Tibial nerve (tissue), 4 donors: ENCODE results near the gene CORO2B. TPM values are rescaled to one million over a fixed set of nuclear protein-coding genes. Genes with fewer than 3 reads are reported as not detected.

Experiments
- DNase-seq, 2 donors: peaks; one replicate each; pipeline ENCODE4 v3.0.0-alpha.2; 2019; ENCODE audit warnings: low spot score in 2 of 2
- H3K27ac ChIP-seq, 4 donors: fragments of 200-600 bp; sonication (generic) in 3 of 4; one replicate each; pipeline ENCODE4 v1.5.1; 2017 to 2019; ENCODE audit warnings: mild to moderate bottlenecking in 1 of 4
- H3K27me3 ChIP-seq, 2 donors: fragments of 200-600 bp; sonication (generic) in 1 of 2; one replicate each; pipeline versions ENCODE4 v1.5.1 to v1.6.0; 2017 to 2019
- H3K36me3 ChIP-seq, 3 donors: fragments of 200-600 bp; sonication (generic); one replicate each; pipeline ENCODE4 v1.5.1; 2018 to 2019
- H3K4me1 ChIP-seq, 4 donors: fragments of 200-600 bp; sonication (generic) in 3 of 4; one replicate each; pipeline ENCODE4 v1.5.1; 2017 to 2019
- H3K4me3 ChIP-seq, 4 donors: fragments of 200-600 bp; sonication (generic) in 3 of 4; one replicate each; pipeline ENCODE4 v1.5.1; 2017 to 2019; ENCODE audit warnings: mild to moderate bottlenecking in 1 of 4, moderate library complexity in 1 of 4
- H3K9me3 ChIP-seq, 4 donors: fragments of 200-600 bp; sonication (generic) in 3 of 4; one replicate each; pipeline ENCODE4 v1.5.1; 2017 to 2019
- EP300 ChIP-seq, 2 donors: sonication (generic); formaldehyde crosslinking; IDR thresholded peaks; one replicate each; pipeline ENCODE4 v1.6.1; 2017; ENCODE audit warnings: antibody characterized with exemption in 2 of 2, mild to moderate bottlenecking in 1 of 2
- POLR2A ChIP-seq, 2 donors: fragments of 450-650 bp; IDR thresholded peaks; one replicate each; pipeline ENCODE4 v1.6.1; 2017; ENCODE audit warnings: antibody characterized with exemption in 2 of 2, mild to moderate bottlenecking in 2 of 2, moderate library complexity in 2 of 2
- WGBS, 2 donors: methylation state at CpG; one replicate each; pipeline ENCODE4 v1.1.5; 2018; 5-methylcytosine and 5-hydroxymethylcytosine counted together
- total RNA-seq, 4 donors: library from RNA; depleted of rRNA; stranded (reverse); fragments of >200 nt; gene quantifications; one replicate each; pipeline ENCODE4 v1.1.0, GENCODE V29; 2016
- TF ChIP-seq, protein P1 (sequence below), 5 experiments: fragments of 200-600 bp in 3 of 5; fragments of 450-650 bp in 2 of 5; sonication (generic) in 3 of 5; IDR thresholded peaks; one replicate each; pipeline ENCODE4 v1.5.1; 2016 to 2019; ENCODE audit warnings: antibody characterized with exemption in 5 of 5, mild to moderate bottlenecking in 3 of 5, moderate library complexity in 2 of 5

The CORO2B gene
- total RNA-seq, 4 donors from 2014 or later: 6.3 to 12.6 (median 9.6) TPM

DNA sequence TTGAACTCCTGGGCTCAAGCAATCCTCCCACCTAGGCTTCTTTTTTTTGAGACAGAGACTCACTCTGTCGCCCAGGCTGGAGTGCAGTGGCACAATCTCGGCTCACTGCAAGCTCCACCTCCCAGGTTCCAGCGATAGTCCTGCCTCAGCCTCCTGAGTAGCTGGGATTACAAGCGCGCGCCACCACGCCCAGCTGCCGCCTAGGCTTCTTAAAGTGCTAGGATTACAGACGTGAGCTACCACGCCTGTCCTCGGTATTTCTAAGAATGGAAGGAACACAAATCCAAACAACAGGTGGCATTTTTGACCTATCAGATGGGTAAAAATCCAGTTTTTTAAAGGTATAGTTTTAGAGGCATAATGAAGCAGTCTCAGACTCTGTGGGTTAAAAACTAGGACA is 128.1 kb downstream of the CORO2B start:
- Histone ChIP-seq H3K27ac (no peak overlapping the region), H3K4me1 (peaks cover 0 to 11% (median 0%) of the 10 kb centered on the region in 4 donors), H3K27me3 (no peaks in the 10 kb centered on the region), H3K9me3 (no peaks in the 10 kb centered on the region), H3K4me3 (no peak overlapping the region), H3K36me3 (peaks cover 0 to 16% (median 0%) of the 10 kb centered on the region in 3 donors)
- DNase-seq: no peak
- TF ChIP-seq, protein P1, sequence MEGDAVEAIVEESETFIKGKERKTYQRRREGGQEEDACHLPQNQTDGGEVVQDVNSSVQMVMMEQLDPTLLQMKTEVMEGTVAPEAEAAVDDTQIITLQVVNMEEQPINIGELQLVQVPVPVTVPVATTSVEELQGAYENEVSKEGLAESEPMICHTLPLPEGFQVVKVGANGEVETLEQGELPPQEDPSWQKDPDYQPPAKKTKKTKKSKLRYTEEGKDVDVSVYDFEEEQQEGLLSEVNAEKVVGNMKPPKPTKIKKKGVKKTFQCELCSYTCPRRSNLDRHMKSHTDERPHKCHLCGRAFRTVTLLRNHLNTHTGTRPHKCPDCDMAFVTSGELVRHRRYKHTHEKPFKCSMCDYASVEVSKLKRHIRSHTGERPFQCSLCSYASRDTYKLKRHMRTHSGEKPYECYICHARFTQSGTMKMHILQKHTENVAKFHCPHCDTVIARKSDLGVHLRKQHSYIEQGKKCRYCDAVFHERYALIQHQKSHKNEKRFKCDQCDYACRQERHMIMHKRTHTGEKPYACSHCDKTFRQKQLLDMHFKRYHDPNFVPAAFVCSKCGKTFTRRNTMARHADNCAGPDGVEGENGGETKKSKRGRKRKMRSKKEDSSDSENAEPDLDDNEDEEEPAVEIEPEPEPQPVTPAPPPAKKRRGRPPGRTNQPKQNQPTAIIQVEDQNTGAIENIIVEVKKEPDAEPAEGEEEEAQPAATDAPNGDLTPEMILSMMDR (IDR thresholded peaks at IDR 0.05): no peak
- 90 to 92% methylated on average over 11 of the region's 11 CpGs for WGBS, 2 donors

DNA sequence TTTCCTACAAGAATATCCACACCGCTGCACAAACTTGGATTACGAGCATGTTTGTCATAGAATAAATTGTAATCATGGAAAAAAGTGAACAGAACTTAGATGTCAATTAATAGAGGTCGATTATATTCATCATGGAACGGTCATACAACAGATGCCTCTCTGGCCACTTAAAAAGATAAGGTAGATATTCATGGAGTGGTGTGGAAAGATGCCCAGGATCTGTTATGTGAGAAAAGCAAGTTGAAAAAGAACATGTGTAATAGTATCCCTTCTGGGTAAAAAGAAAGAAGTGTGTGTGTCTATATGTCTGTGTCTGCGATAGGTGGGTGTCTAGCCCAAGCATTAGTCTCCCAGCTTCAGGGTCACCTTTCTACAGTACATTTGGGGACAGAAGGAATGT is 128.6 kb downstream of the CORO2B start:
- Histone ChIP-seq H3K36me3 (peaks cover 0 to 20% (median 0%) of the 10 kb centered on the region in 3 donors), H3K27me3 (no peaks in the 10 kb centered on the region), H3K27ac (no peak overlapping the region), H3K4me1 (peaks cover 0 to 11% (median 0%) of the 10 kb centered on the region in 4 donors), H3K4me3 (no peak overlapping the region), H3K9me3 (no peaks in the 10 kb centered on the region)
- TF ChIP-seq, protein P1 (IDR thresholded peaks at IDR 0.05): no peak
- TF ChIP-seq EP300 (IDR thresholded peaks at IDR 0.05) (no peak), POLR2A (IDR thresholded peaks at IDR 0.05) (no peak)
- WGBS, 2 donors: 72 to 74% methylated on average over 5 of the region's 5 CpGs
- DNase-seq: no peak

DNA sequence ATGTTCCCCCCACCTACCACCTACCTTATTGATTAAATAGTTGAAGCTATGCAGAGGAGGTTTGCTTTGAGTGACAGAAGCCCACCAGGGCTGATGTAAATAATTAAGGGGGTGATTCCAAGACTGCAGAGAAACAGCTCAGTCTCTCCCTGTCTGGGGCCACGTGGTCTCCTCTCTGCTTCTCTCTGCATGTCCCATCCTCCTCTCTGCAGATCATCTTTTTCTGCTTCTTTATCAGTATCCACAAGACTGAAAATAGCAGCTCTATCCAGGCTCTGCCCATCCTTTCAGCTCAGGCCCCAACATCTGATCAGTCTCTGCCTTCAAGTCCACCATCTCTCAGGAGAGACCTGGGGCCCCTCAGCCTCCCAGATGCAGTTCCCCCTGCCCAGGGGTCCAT is 131.1 kb downstream of the CORO2B start:
- Histone ChIP-seq H3K4me3 (no peak overlapping the region), H3K4me1 (peaks cover 0 to 2% (median 0%) of the 10 kb centered on the region in 4 donors), H3K36me3 (peaks cover 0 to 44% (median 0%) of the 10 kb centered on the region in 3 donors), H3K27me3 (no peaks in the 10 kb centered on the region), H3K27ac (no peak overlapping the region), H3K9me3 (no peaks in the 10 kb centered on the region)
- no peak for TF ChIP-seq EP300 (IDR thresholded peaks at IDR 0.05)
- TF ChIP-seq, protein P1 (IDR thresholded peaks at IDR 0.05): no peak
- no peak for TF ChIP-seq POLR2A (IDR thresholded peaks at IDR 0.05)
- no peak for DNase-seq
- WGBS, 2 donors: 70 to 79% methylated on average over 1 of the region's 1 CpG

DNA sequence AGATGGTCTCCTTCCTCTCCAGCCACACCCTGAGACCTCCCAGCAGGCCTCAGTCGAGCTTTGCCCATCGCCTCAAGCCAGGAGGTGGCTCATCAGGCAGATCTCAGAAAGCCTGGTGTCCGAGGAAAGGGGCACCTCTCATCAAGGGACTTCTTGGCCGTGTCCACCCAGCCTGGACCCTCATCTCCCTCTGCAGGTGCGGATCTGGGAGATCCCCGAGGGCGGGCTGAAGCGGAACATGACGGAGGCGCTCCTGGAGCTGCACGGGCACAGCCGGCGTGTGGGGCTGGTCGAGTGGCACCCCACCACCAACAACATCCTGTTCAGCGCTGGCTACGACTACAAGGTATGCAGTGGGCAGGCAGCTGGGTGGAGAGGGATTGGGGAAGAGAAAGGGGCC is 131.7 kb downstream of the CORO2B start:
- TF ChIP-seq POLR2A (IDR thresholded peaks at IDR 0.05): no peak
- TF ChIP-seq, protein P1 (IDR thresholded peaks at IDR 0.05): no peak
- TF ChIP-seq EP300 (IDR thresholded peaks at IDR 0.05): no peak
- WGBS, 2 donors: 86 to 88% methylated on average over 16 of the region's 16 CpGs
- H3K27me3 ChIP-seq: no peaks in the 10 kb centered on the region
- H3K4me1 ChIP-seq: no peaks in the 10 kb centered on the region
- H3K36me3 ChIP-seq: peaks cover 0 to 51% (median 0%) of the 10 kb centered on the region in 3 donors
- DNase-seq: no peak
- no peak overlapping the region for H3K4me3 ChIP-seq
- no peaks in the 10 kb centered on the region for H3K9me3 ChIP-seq
- H3K27ac ChIP-seq: no peak overlapping the region

DNA sequence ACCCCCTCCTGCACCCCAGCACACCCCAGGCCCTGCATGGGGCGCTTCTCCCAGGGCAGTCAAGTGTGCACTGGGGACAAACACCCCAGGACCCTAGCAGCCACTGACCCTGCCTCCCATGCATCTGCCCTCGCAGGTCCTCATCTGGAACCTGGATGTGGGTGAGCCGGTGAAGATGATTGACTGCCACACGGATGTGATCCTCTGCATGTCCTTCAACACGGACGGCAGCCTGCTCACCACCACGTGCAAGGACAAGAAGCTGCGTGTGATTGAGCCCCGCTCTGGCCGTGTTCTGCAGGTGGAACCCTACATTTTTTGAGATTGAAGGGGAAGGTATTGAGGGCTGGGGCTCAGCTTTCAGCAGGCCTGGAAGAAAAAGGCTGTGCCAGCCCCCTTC is 132.6 kb downstream of the CORO2B start:
- TF ChIP-seq, protein P1 (IDR thresholded peaks at IDR 0.05): no peak
- TF ChIP-seq POLR2A (IDR thresholded peaks at IDR 0.05): no peak
- TF ChIP-seq EP300 (IDR thresholded peaks at IDR 0.05): no peak
- H3K36me3 ChIP-seq: peaks cover 0 to 59% (median 0%) of the 10 kb centered on the region in 3 donors
- 92 to 95% methylated on average over 10 of the region's 10 CpGs for WGBS, 2 donors

More for the DNA sequence above, 132.6 kb downstream of the CORO2B start:
- Histone ChIP-seq H3K9me3 (no peaks in the 10 kb centered on the region), H3K4me1 (no peaks in the 10 kb centered on the region), H3K27me3 (no peaks in the 10 kb centered on the region), H3K27ac (no peak overlapping the region), H3K4me3 (no peak overlapping the region)
- no peak for DNase-seq
